HEK293 (cell line): ENCODE measurements around the gene MGST2.

Experiments
- CTCF ChIA-PET: fragments of 350-600 bp; formaldehyde crosslinking; extraction: SDS; loops from one replicate; lab custom pipeline; 2021; ENCODE audit warnings: antibody characterized with exemption; lab: Yijun Ruan, JAX
- POLR2A ChIA-PET: fragments of 300-600 bp; formaldehyde crosslinking; extraction: SDS; loops from one replicate; lab custom pipeline; 2020; ENCODE audit warnings: antibody characterized with exemption, inconsistent platforms; lab: Yijun Ruan, JAX
- H3K27ac ChIP-seq: fragments of 200-500 bp; sonication (Bioruptor generic); 2 replicates; pipeline ENCODE4 v1.5.1; 2014; ENCODE audit warnings: low read depth, low read length, control low read depth, inconsistent platforms; ENCODE audit errors: extremely low read depth
- H3K36me3 ChIP-seq, 2 experiments: fragments of 200-500 bp in 1 of 2; sonication (Bioruptor generic) in 1 of 2; 1 replicate in 1 of 2; 2 replicates in 1 of 2; pipeline ENCODE4 v1.5.1; 2014 to 2017; ENCODE audit warnings: inconsistent platforms in 2 of 2, low read length in 2 of 2; ENCODE audit not compliant: control insufficient read depth in 2 of 2, insufficient read depth in 1 of 2
- H3K4me1 ChIP-seq: fragments of 200-500 bp; sonication (Bioruptor generic); 2 replicates; pipeline ENCODE4 v1.5.1; 2014; ENCODE audit warnings: mild to moderate bottlenecking, low read length, inconsistent platforms; ENCODE audit not compliant: control insufficient read depth, insufficient read depth
- H3K4me3 ChIP-seq: 2 replicates; pipeline ENCODE4 v1.5.1; 2011; ENCODE audit warnings: low read depth, mild to moderate bottlenecking, control low read depth, low read length, moderate library complexity
- H3K9me3 ChIP-seq: fragments of 200-500 bp; sonication (Bioruptor generic); 2 replicates; pipeline ENCODE4 v1.5.1; 2014; ENCODE audit warnings: low read depth, low read length, inconsistent platforms; ENCODE audit not compliant: control insufficient read depth, insufficient read depth
- HOXC10 ChIP-seq: sonication (generic); formaldehyde crosslinking; IDR thresholded peaks from 2 replicates; pipeline ENCODE4 v1.8.1; 2023; ENCODE audit warnings: mild to moderate bottlenecking, missing genetic modification reagents
- MEIS1 ChIP-seq: sonication (generic); formaldehyde crosslinking; IDR thresholded peaks from 2 replicates; pipeline ENCODE4 v1.8.1; 2022; ENCODE audit warnings: missing genetic modification reagents, mild to moderate bottlenecking, borderline replicate concordance
- SALL2 ChIP-seq: fragments of 450-650 bp; formaldehyde crosslinking; IDR thresholded peaks from 2 replicates; pipeline ENCODE4 v1.5.0; 2017; ENCODE audit warnings: missing biosample characterization, mild to moderate bottlenecking, missing genetic modification characterization, borderline replicate concordance
- TRIM28 ChIP-seq: IDR thresholded peaks from 2 replicates; pipeline ENCODE4 v1.6.1; 2011; ENCODE audit warnings: low read length, control low read depth, borderline replicate concordance
- ZFHX2 ChIP-seq: fragments of 450-650 bp; formaldehyde crosslinking; conservative IDR thresholded peaks from 2 replicates; pipeline ENCODE4 v1.5.1; 2016; ENCODE audit warnings: missing biosample characterization, missing genetic modification characterization
- ZNF133 ChIP-seq: fragments of 450-650 bp; formaldehyde crosslinking; IDR thresholded peaks from 2 replicates; pipeline ENCODE4 v1.5.1; 2016; ENCODE audit warnings: missing biosample characterization, missing genetic modification characterization
- ZNF138 ChIP-seq: fragments of 450-650 bp; formaldehyde crosslinking; IDR thresholded peaks from 2 replicates; pipeline ENCODE4 v1.5.1; 2016; ENCODE audit warnings: missing biosample characterization, missing genetic modification characterization, borderline replicate concordance
- ZNF140 ChIP-seq: fragments of 450-650 bp; formaldehyde crosslinking; IDR thresholded peaks from 2 replicates; pipeline ENCODE4 v1.5.1; 2016; ENCODE audit warnings: missing biosample characterization, missing genetic modification characterization
- ZNF157 ChIP-seq: fragments of 450-650 bp; formaldehyde crosslinking; IDR thresholded peaks from 2 replicates; pipeline ENCODE4 v1.5.1; 2016; ENCODE audit warnings: missing biosample characterization, missing genetic modification characterization
- ZNF184 ChIP-seq: fragments of 450-650 bp; IDR thresholded peaks from 2 replicates; pipeline ENCODE4 v1.5.1; 2018; ENCODE audit warnings: missing biosample characterization, mild to moderate bottlenecking, missing genetic modification characterization
- ZNF202 ChIP-seq: fragments of 450-650 bp; formaldehyde crosslinking; IDR thresholded peaks from 2 replicates; pipeline ENCODE4 v1.5.1; 2016; ENCODE audit warnings: missing biosample characterization, missing genetic modification characterization, borderline replicate concordance
- ZNF223 ChIP-seq: fragments of 450-650 bp; formaldehyde crosslinking; IDR thresholded peaks from 2 replicates; pipeline ENCODE4 v1.5.1; 2016; ENCODE audit warnings: missing biosample characterization, missing genetic modification characterization
- ZNF514 ChIP-seq: fragments of 450-650 bp; formaldehyde crosslinking; IDR thresholded peaks from 2 replicates; pipeline ENCODE4 v1.5.1; 2016; ENCODE audit warnings: missing biosample characterization, missing genetic modification characterization
- ZNF549 ChIP-seq: fragments of 450-650 bp; IDR thresholded peaks from 2 replicates; pipeline ENCODE4 v1.5.1; 2018; ENCODE audit warnings: missing biosample characterization, missing genetic modification characterization, mild to moderate bottlenecking, inconsistent platforms, moderate library complexity
- ZNF707 ChIP-seq: fragments of 450-650 bp; formaldehyde crosslinking; IDR thresholded peaks from 2 replicates; pipeline ENCODE4 v1.5.1; 2016; ENCODE audit warnings: missing biosample characterization, missing genetic modification characterization
- ZNF747 ChIP-seq: fragments of 450-650 bp; formaldehyde crosslinking; IDR thresholded peaks from 2 replicates; pipeline ENCODE4 v1.5.1; 2016; ENCODE audit warnings: missing biosample characterization, missing genetic modification characterization
- ZNF776 ChIP-seq: fragments of 450-650 bp; formaldehyde crosslinking; IDR thresholded peaks from 2 replicates; pipeline ENCODE4 v1.5.0; 2017; ENCODE audit warnings: missing biosample characterization, missing genetic modification characterization, borderline replicate concordance
- ZNF785 ChIP-seq: fragments of 450-650 bp; formaldehyde crosslinking; IDR thresholded peaks from 2 replicates; pipeline ENCODE4 v1.5.1; 2016; ENCODE audit warnings: missing biosample characterization, missing genetic modification characterization
- ZSCAN16 ChIP-seq: fragments of 450-650 bp; formaldehyde crosslinking; IDR thresholded peaks from 2 replicates; pipeline ENCODE4 v1.5.1; 2016; ENCODE audit warnings: missing biosample characterization, missing genetic modification characterization
- TF ChIP-seq, protein P1 (sequence below): fragments of 450-650 bp; formaldehyde crosslinking; IDR thresholded peaks from 2 replicates; pipeline ENCODE4 v1.5.1; 2017; ENCODE audit warnings: missing biosample characterization, missing genetic modification characterization
- TF ChIP-seq, protein P2 (sequence below): fragments of 450-650 bp; formaldehyde crosslinking; IDR thresholded peaks from 2 replicates; pipeline ENCODE4 v1.5.1; 2016; ENCODE audit warnings: missing biosample characterization, missing genetic modification characterization
- TF ChIP-seq, protein P3 (sequence below): fragments of 450-650 bp; formaldehyde crosslinking; IDR thresholded peaks from 2 replicates; pipeline ENCODE4 v1.5.1; 2016; ENCODE audit warnings: missing biosample characterization, missing genetic modification characterization
- TF ChIP-seq, protein P4 (sequence below): fragments of 450-650 bp; formaldehyde crosslinking; IDR thresholded peaks from 2 replicates; pipeline ENCODE4 v1.5.1; 2016; ENCODE audit warnings: missing biosample characterization, missing genetic modification characterization
- TF ChIP-seq, protein P5 (sequence below): fragments of 450-650 bp; formaldehyde crosslinking; IDR thresholded peaks from 2 replicates; pipeline ENCODE4 v1.5.1; 2016; ENCODE audit warnings: missing biosample characterization, missing genetic modification characterization

Gene MGST2

DNA sequence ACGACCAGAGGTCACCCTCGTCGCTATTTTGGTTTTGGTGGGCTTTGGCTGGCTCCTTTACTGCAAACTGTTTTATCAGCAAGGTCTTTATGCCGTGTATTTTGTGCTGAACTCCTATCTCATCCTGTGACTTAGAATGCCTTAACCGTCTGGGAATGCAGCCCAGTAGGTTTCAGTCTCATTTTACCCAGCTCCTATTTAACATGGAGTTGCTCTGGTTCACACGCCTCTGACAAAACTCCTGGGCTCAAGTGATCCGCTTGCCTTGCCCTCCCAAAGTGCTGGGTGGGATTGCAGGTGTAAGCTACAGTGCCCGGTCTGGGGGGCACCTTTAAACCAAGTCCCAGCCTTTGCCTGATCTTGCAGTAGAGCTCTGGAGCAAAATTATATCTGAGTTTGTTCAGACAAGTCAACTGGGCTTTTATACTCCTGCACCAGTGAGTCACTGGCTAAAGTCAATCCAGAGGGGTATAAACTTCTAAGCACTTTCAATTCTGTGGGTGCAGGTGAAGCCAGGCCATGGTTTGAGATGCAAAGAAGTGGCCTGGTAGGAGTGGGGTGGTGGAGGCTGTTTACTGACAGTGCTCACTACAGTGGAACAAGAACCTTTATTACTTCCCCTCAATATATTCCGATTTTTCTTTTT is 50.2 kb downstream of the MGST2 start (continued):
- TF ChIP-seq, protein P1, sequence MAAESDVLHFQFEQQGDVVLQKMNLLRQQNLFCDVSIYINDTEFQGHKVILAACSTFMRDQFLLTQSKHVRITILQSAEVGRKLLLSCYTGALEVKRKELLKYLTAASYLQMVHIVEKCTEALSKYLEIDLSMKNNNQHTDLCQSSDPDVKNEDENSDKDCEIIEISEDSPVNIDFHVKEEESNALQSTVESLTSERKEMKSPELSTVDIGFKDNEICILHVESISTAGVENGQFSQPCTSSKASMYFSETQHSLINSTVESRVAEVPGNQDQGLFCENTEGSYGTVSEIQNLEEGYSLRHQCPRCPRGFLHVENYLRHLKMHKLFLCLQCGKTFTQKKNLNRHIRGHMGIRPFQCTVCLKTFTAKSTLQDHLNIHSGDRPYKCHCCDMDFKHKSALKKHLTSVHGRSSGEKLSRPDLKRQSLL (tag by site-specific recombination) = no peak
- TF ChIP-seq ZNF140 (tag by site-specific recombination) = no peak

DNA sequence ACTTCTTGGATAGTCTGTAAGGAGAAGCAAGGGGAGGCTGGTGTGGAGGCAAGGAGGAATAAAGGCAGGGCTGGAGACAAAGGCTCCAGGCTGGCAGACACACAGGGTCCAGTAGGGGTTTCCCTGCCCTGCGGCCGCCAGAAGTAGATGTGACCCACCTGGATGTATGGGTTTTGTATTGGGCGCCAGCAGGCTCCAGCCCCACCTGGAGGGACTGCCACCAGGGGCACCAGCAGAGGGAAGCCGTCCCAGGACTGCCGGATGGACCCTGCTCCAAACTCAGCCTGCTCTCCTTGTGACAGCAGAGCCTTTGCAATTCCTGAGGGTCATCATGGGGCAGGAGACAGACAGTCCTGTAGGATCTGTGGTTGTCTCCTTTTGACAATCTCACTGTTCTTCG is 52.7 kb downstream of the MGST2 start:
- Histone ChIP-seq H3K4me1 (no peaks in the 10 kb centered on the region), H3K9me3 (no peaks in the 10 kb centered on the region), H3K4me3 (no peak overlapping the region), H3K36me3 (peaks cover 0 to 15% of the 10 kb centered on the region in 2 experiments; a peak in 1 of 3 replicates), H3K27ac (no peak overlapping the region)
- ChIA-PET CTCF (no interaction called here), POLR2A (no interaction called here)
- TF ChIP-seq ZNF202 (tag by site-specific recombination) (no peak), ZNF184 (tag by site-specific recombination) (no peak), ZNF223 (tag by site-specific recombination) (no peak), HOXC10 (CRISPR knock-in tag) (no peak), SALL2 (tag by site-specific recombination) (no peak), ZNF707 (no peak), MEIS1 (CRISPR knock-in tag) (no peak), ZNF133 (tag by site-specific recombination) (no peak), ZNF140 (tag by site-specific recombination) (no peak), TRIM28 (no peak), ZSCAN16 (tag by site-specific recombination) (no peak), ZNF747 (tag by site-specific recombination) (no peak), ZNF549 (tag by site-specific recombination) (no peak), ZNF776 (tag by site-specific recombination) (no peak)
- TF ChIP-seq, protein P2, sequence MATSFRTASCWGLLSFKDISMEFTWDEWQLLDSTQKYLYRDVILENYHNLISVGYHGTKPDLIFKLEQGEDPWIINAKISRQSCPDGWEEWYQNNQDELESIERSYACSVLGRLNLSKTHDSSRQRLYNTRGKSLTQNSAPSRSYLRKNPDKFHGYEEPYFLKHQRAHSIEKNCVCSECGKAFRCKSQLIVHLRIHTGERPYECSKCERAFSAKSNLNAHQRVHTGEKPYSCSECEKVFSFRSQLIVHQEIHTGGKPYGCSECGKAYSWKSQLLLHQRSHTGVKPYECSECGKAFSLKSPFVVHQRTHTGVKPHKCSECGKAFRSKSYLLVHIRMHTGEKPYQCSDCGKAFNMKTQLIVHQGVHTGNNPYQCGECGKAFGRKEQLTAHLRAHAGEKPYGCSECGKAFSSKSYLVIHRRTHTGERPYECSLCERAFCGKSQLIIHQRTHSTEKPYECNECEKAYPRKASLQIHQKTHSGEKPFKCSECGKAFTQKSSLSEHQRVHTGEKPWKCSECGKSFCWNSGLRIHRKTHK = no peak
- TF ChIP-seq, protein P3, sequence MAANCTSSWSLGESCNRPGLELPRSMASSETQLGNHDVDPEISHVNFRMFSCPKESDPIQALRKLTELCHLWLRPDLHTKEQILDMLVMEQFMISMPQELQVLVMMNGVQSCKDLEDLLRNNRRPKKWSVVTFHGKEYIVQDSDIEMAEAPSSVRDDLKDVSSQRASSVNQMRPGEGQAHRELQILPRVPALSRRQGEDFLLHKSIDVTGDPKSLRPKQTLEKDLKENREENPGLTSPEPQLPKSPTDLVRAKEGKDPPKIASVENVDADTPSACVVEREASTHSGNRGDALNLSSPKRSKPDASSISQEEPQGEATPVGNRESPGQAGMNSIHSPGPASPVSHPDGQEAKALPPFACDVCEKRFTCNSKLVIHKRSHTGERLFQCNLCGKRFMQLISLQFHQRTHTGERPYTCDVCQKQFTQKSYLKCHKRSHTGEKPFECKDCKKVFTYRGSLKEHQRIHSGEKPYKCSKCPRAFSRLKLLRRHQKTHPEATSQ (tag by site-specific recombination) = no peak

DNA sequence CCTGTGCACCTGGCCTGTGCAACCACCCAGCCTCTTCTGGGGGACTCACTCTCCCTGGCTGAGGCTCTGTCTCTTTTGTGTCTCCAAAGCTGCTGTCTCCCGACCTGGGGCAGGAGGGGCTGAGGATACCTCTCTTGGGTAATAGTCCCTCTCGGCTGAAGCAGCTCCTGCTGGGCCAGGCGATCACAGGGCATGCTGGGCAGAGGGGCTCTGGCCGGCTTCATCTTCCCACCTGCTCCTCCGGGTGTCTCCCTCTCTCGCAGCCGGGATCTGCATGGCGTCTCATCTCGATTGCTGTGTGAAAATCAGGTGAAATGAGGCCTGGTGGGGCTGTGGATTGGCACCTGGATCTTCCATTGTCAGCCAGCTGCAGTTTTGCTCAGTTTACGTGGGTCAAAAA is 53.2 kb downstream of the MGST2 start:
- POLR2A ChIA-PET = no interaction called here
- TF ChIP-seq ZNF157 (tag by site-specific recombination) = no peak
- TF ChIP-seq ZNF514 = no peak
- no peak for TF ChIP-seq ZNF549 (tag by site-specific recombination)
- TF ChIP-seq ZNF785 = no peak
- TF ChIP-seq, protein P4, sequence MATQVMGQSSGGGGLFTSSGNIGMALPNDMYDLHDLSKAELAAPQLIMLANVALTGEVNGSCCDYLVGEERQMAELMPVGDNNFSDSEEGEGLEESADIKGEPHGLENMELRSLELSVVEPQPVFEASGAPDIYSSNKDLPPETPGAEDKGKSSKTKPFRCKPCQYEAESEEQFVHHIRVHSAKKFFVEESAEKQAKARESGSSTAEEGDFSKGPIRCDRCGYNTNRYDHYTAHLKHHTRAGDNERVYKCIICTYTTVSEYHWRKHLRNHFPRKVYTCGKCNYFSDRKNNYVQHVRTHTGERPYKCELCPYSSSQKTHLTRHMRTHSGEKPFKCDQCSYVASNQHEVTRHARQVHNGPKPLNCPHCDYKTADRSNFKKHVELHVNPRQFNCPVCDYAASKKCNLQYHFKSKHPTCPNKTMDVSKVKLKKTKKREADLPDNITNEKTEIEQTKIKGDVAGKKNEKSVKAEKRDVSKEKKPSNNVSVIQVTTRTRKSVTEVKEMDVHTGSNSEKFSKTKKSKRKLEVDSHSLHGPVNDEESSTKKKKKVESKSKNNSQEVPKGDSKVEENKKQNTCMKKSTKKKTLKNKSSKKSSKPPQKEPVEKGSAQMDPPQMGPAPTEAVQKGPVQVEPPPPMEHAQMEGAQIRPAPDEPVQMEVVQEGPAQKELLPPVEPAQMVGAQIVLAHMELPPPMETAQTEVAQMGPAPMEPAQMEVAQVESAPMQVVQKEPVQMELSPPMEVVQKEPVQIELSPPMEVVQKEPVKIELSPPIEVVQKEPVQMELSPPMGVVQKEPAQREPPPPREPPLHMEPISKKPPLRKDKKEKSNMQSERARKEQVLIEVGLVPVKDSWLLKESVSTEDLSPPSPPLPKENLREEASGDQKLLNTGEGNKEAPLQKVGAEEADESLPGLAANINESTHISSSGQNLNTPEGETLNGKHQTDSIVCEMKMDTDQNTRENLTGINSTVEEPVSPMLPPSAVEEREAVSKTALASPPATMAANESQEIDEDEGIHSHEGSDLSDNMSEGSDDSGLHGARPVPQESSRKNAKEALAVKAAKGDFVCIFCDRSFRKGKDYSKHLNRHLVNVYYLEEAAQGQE (tag by site-specific recombination) = no peak
- no peak for TF ChIP-seq ZFHX2 (tag by site-specific recombination)
- TF ChIP-seq, protein P5, sequence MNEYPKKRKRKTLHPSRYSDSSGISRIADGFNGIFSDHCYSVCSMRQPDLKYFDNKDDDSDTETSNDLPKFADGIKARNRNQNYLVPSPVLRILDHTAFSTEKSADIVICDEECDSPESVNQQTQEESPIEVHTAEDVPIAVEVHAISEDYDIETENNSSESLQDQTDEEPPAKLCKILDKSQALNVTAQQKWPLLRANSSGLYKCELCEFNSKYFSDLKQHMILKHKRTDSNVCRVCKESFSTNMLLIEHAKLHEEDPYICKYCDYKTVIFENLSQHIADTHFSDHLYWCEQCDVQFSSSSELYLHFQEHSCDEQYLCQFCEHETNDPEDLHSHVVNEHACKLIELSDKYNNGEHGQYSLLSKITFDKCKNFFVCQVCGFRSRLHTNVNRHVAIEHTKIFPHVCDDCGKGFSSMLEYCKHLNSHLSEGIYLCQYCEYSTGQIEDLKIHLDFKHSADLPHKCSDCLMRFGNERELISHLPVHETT (tag by site-specific recombination) = no peak
- TF ChIP-seq ZNF138 (tag by site-specific recombination) = no peak

More for the DNA sequence above, 53.2 kb downstream of the MGST2 start:
- H3K4me3 ChIP-seq = no peak overlapping the region
- no peaks in the 10 kb centered on the region for H3K9me3 ChIP-seq
- peaks cover 0 to 15% of the 10 kb centered on the region in 2 experiments; a peak in 1 of 3 replicates for H3K36me3 ChIP-seq
- CTCF ChIA-PET = interaction anchor here (0.5 kb wide), 1 partner anchor 63 kb away, joined by 3 read pairs; no protein-coding TSS in a partner anchor
- no peak overlapping the region for H3K27ac ChIP-seq
- no peaks in the 10 kb centered on the region for H3K4me1 ChIP-seq
